TTC549 (cell line): ENCODE measurements around the gene EDAR.

ENCODE experiments used
- FAIRE-seq: peaks from 2 replicates; lab custom pipeline; 2012; peaks lifted over from hg19 to GRCh38; lab: Jason Lieb, UNC

The EDAR gene

DNA sequence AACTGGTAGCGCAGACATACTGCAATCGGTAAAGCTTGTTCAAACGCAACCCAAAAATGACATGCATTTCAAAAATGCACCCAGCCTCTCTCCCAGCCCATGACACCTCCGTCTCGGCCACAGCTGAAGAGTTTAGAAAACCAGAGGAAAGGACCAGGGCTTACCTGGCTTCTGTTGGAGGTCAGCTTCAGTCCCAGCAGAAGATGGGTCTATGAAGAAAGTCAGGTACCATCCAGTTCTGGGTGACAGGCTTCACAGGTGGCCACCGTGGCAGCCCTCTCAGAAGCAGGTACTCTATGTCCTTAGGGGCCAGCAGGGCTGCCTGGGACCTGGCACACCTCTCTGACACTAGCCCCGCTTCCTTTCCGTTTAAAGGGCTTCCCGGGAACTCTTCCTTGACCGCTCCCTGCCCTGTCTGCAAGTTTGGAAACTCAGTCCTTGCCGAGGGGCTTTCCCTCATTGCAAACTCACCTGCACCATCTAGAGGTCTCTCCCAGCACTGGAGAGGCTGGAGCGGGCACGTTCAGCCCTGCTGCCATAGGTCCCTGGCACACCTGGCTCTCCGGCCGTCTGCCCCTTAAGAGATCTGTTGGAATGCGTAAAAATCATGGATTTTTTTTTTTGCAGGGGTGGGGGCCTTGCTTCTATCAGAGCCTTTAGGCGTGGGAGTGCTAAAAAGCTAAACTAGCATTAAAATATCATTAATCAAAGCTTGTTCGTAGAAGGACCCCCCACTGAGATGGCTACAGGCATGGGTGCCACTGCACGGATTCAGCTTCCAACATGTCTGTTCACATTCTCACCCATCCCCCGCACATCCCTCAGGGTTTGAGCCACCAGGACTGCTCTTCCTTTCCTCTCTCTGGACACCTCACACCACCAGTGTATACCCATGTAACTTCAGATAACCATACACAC is at the start of gene EDAR:
Gene EDAR, minus strand, starts transcription at position 425 of the 918 bp plus-strand sequence. CDS start 58,206 bp downstream, outside the sequence.
- no peak for FAIRE-seq

- no peak for FAIRE-seq
These were observed 44.2 kb upstream of the EDAR start for GRCh38 chr2:109033171-109033570.

- FAIRE-seq = no peak
These were observed 43.3 kb upstream of the EDAR start for GRCh38 chr2:109032229-109032820.

GRCh38 chr2:109031476-109032228 is 42.6 kb upstream of the EDAR start:
- no peak for FAIRE-seq

DNA sequence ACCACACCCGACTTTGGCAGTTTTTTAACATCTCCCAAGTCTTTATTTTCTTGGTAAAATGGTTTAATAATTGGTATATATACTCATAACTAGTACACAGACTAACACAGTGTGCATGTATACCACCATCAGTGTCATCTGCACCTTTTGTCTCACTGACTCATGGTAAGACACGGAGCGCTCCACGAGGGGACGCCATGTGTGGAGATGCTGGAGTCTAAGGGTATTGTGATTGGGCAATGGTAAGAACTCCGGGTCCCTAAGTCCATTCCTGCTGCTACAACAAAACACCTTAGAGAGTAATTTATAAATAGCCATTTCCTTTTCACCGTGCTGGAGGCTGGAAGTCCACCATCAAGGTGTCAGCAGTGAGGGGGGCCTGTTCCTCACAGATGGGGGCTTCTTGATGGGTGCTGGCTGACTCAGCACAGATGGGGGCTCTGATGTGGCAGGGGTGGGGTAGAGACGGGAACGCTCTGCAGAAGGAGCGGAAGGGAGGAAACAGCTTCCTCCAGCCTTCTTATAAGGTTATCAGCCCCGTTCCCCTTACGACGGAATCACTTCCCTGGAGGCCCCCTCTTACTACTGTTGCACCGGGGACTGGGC is 42.0 kb upstream of the EDAR start:
- FAIRE-seq = no peak

- no peak for FAIRE-seq
These were observed 40.6 kb upstream of the EDAR start for GRCh38 chr2:109029490-109030201.

- FAIRE-seq = no peak
These were observed 39.9 kb upstream of the EDAR start for GRCh38 chr2:109028738-109029489.

DNA sequence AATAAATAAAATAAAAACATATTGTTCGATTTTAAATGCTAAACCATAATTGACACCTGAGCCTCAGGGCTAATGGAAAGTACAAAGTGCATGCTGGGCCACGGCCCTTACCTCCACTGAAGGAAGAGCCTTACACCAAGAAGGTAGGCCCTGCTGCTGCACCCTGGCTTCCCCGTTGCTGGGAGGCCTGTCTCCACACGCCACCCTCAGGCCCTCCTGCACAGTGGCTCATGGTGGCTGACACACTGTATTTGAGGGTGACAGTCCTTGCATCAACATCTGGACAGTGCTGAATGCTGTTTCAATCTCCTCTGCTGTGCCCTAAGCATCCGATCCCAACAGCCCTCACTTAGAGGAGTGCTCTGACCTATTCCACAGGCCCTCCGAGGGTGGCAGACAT is 39.3 kb upstream of the EDAR start:
- FAIRE-seq = no peak

GRCh38 chr2:109027702-109028101 is 38.7 kb upstream of the EDAR start:
- FAIRE-seq = no peak

- no peak for FAIRE-seq
These were observed 35.5 kb upstream of the EDAR start for GRCh38 chr2:109024477-109024876.

DNA sequence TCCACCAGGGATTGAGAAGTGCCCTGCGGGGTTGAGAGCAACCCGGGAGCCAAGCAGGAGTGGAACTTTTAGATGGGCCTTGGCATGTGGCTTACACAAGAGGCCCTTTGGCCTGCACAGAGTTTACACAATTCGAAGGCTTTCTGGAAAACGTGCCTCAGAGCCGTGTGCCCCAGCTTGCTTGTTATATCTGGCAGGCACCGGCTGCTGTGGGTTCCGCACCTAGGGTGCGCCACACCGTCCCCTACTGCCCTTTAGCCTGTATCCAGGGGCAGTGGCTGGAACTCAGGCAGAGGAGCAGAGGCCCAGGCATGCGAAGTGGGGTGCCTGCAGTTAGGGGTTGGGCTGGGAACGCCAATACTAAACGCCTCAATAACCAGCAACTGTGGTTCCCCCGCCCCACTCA is 32.9 kb upstream of the EDAR start:
- no peak for FAIRE-seq

DNA sequence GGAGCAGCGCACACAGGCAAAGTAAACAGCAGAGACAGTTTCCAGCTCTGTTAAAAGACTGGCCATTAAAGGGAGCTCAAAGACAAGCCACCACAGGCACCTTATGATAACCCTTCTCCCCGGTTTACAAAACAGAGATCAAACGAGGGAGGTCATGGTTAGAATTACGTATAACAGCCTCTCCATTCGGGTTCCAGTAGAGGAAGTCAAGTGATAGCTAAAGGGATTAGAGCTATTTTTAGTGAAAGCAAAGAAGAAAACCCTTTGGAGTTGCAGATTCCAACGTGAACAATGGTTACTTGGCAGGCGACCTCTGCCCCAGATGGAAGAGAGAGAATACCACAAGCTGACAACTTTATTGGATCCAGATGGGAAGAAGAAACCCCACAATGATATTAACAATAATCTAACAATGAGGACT is 31.2 kb upstream of the EDAR start:
- no peak for FAIRE-seq

GRCh38 chr2:109018452-109018851 is 29.4 kb upstream of the EDAR start:
- FAIRE-seq = no peak

GRCh38 chr2:109017017-109017416 is 28.0 kb upstream of the EDAR start:
- FAIRE-seq = no peak

GRCh38 chr2:109016376-109016775 is 27.4 kb upstream of the EDAR start:
- FAIRE-seq = no peak

DNA sequence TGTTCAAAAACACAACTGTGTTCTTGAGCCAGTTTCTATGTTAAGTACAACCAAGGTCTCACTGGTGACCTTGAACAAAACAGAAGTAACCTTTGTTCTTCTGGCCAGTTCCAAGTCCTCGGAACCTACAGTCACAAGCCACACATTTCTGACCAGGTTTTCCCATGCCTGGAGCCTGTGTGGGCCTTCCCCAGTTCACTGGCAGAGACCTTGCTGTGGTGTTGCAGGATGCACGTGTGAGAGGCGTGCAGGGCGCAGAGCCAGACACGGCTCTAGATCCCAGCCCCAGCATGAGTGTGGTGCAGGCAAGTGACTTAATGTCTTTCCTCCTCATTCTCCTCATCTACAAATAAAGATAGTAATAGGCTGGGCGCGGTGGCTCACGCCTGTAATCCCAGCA is 25.5 kb upstream of the EDAR start:
- no peak for FAIRE-seq

DNA sequence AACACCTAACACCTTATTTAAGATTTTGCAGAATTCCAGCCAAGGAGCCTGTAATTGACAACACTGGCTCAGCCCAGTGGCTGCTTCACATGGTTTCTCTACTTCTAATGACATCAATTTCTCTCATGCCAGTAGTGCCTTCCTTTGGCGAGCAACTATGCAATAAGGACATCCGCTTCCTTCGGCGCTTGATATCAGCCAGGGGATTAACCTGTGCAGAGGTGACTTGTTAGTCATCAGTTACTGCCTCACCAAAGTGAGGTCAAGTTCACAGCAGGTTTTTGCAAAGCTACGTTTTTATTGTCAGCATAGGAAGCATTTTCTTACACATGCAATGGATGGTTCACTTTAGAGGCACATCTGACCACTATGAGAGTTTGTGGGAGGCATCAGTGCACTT is 24.0 kb upstream of the EDAR start:
- no peak for FAIRE-seq

DNA sequence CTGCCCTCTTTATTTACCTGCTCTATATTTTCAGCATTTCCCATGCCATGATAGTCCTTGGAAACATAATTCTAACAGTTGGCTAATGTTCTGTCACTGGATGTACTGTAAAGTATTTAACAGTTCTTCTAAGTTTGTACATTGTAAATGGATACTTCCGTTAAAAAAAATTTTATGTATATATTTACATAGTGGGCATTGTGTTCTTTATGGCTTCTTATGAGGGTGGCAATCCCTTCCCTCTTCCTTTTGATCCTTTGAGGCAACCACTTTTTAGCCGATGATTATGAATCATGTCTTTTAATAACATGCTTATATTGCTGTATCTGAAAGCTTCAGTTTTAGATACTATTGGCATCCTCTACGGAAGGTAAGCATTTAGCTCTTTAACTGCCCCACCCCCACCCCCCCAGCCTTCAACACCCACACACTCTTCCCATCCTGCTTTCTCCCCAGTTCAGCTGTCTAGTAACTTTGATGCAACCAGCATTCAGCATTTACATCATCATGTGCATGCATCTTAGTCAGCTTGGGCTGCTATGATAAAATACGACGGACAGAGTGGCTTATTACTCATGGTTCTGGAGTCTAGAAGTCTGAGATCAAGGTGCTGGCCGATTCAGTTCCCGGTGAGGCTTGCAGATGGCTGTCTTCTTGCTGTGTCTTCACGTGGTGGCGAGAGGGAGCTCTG is 21.0 kb upstream of the EDAR start:
- no peak for FAIRE-seq

DNA sequence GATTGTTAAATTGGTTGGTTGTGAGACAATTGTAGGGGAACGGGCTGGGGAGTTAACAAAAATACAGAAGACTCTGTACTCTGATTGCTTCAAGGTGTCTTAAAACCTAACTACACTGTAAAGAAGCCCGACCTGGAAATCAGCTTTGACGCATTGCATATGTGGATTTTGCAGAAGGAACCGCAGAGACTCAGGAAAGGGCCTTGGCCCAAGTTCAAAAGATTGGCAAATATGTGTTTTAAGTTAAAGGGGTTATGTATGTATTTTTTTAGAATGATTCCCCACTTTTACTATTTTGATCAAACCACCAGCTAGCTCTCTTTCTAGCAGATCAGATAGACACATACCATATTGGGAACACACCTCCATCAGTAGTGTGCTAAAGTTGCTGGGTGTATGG is 18.0 kb upstream of the EDAR start:
- no peak for FAIRE-seq

- FAIRE-seq = no peak
These were observed 16.7 kb upstream of the EDAR start for GRCh38 chr2:109005686-109006204.
